Psoas muscle (tissue), 8 donors: ENCODE results near the gene ZNF565. TPM values are rescaled to one million over a fixed set of nuclear protein-coding genes. Genes with fewer than 3 reads are reported as not detected.
"Not testable (repeated sequence)": the region's sequence is repeated elsewhere in the genome, so short reads cannot be mapped to it uniquely, and the experiment has no call there.

Source experiments
- ATAC-seq, 4 donors: fragments of 200-7000 bp; cut with Tn5 transposase; one replicate each; pipeline ENCODE4 v1.9.1; 2020; ENCODE audit warnings: moderate library complexity in 3 of 4, mild to moderate bottlenecking in 2 of 4
- DNase-seq, 2 donors: peaks; one replicate each; pipeline ENCODE4 v3.0.0-alpha.2; 2020
- H3K27ac ChIP-seq: fragments of 200-600 bp; one replicate; pipeline ENCODE4 v1.8.0; 2022
- H3K27me3 ChIP-seq, 3 donors: fragments of 200-600 bp in 1 of 3; one replicate each; pipeline versions ENCODE4 v1.6.1 to v1.8.0; 2013 to 2022; ENCODE audit warnings: low read length in 2 of 3, mild to moderate bottlenecking in 2 of 3, moderate library complexity in 1 of 3; ENCODE audit not compliant: insufficient read depth in 3 of 3
- H3K36me3 ChIP-seq, 2 donors: fragments of 200-600 bp in 1 of 2; one replicate each; pipeline versions ENCODE4 v1.6.1 to v1.8.0; 2013 to 2022; ENCODE audit warnings: low read depth in 1 of 2, mild to moderate bottlenecking in 1 of 2, moderate library complexity in 1 of 2; ENCODE audit not compliant: insufficient read depth in 1 of 2
- H3K4me1 ChIP-seq: fragments of 200-600 bp; one replicate; pipeline ENCODE4 v1.8.0; 2022
- H3K4me3 ChIP-seq: fragments of 200-600 bp; one replicate; pipeline ENCODE4 v1.8.0; 2022; ENCODE audit warnings: mild to moderate bottlenecking
- H3K9me3 ChIP-seq: fragments of 200-600 bp; one replicate; pipeline ENCODE4 v1.8.0; 2022
- whole genome bisulfite sequencing, 3 donors: extraction: QIAGEN DNeasy Blood & Tissue Kit; methylation state at CpG; one replicate each; pipeline versions ENCODE4 v1.1.6 to v1.1.7; 2013; 5-methylcytosine and 5-hydroxymethylcytosine counted together
- intact Hi-C, 2 donors: fragments of 100-400 bp; cut with DNase I; formaldehyde crosslinking; loops; one replicate each; pipeline versions ENCODE4 v1.11.0 to v1.14.2; 2022
- polyA plus RNA-seq, 3 donors: library from polyadenylated mRNA; stranded (reverse); fragments of 200-250 nt; gene quantifications; one replicate each; pipeline ENCODE4 v1.2.3, GENCODE V29; 2013
- total RNA-seq, 4 donors: library from RNA; stranded (reverse); fragmentation: NEBNext Ultra II Directional in 2 of 4; extraction: Animal tissue kit (Norgen Biotek cat#: 25700) in 2 of 4; gene quantifications; one replicate each; pipeline versions ENCODE4 v1.2.1 to v1.2.4, GENCODE V29; 2021 to 2023
- TF ChIP-seq, protein P1 (sequence below): fragments of 200-600 bp; IDR thresholded peaks from one replicate; pipeline ENCODE4 v1.8.0; 2022; ENCODE audit warnings: antibody characterized with exemption
- donor health status: healthy with polysubstance abuse.
- donor health status: DM: no; HTN: no; CAD: no; lungs with moderate emphysema.
- donor health status: Bipolar disorder and iron deficiency.
- donor health status: healthy.
- donor health status: DM: yes; HTN: yes; CAD: no.
- donor health status: DM: no; HTN: no; CAD: no.
- donor health status: DM: no; HTN: no; CAD: no.
- donor health status: DM: yes; HTN: yes; CAD: no.

ZNF565 gene
- total and polyA plus RNA-seq, 7 donors = 2.5 to 6.0 (median 3.6) TPM

DNA sequence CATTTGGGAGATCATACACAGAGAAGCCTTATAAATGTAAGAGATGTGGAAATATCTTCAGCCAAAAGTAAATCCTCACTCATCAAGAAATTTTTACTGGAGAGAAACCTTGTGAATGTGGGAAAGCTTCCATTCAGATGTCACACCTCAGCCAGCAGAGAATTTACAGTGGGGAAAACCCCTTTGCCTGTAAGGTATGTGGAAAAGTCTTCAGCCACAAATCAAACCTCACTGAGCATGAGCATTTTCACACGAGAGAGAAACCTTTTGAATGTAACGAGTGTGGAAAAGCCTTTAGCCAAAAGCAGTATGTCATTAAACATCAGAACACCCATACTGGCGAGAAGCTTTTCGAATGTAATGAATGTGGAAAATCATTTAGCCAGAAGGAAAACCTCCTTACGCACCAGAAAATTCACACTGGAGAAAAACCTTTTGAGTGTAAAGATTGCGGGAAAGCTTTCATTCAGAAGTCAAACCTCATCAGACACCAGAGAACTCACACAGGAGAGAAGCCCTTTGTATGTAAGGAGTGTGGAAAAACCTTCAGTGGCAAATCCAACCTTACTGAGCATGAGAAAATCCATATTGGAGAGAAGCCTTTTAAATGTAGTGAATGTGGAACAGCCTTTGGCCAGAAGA lies 22.0 kb upstream of the ZNF565 start:
- TF ChIP-seq, protein P1, sequence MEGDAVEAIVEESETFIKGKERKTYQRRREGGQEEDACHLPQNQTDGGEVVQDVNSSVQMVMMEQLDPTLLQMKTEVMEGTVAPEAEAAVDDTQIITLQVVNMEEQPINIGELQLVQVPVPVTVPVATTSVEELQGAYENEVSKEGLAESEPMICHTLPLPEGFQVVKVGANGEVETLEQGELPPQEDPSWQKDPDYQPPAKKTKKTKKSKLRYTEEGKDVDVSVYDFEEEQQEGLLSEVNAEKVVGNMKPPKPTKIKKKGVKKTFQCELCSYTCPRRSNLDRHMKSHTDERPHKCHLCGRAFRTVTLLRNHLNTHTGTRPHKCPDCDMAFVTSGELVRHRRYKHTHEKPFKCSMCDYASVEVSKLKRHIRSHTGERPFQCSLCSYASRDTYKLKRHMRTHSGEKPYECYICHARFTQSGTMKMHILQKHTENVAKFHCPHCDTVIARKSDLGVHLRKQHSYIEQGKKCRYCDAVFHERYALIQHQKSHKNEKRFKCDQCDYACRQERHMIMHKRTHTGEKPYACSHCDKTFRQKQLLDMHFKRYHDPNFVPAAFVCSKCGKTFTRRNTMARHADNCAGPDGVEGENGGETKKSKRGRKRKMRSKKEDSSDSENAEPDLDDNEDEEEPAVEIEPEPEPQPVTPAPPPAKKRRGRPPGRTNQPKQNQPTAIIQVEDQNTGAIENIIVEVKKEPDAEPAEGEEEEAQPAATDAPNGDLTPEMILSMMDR = no peak
- Histone ChIP-seq H3K27me3 (no peaks in the 10 kb centered on the region), H3K9me3 (peaks cover 26% of the 10 kb centered on the region), H3K4me1 (no peaks in the 10 kb centered on the region), H3K4me3 (no peak overlapping the region), H3K36me3 (peaks cover 37 to 85% of the 10 kb centered on the region in 2 donors), H3K27ac (no peak overlapping the region)
- intact Hi-C loops = no loop called here
- 95% methylated on average over 6 of the region's 6 CpGs for WGBS, 3 donors
- DNase-seq (no peak), ATAC-seq (no peak)

DNA sequence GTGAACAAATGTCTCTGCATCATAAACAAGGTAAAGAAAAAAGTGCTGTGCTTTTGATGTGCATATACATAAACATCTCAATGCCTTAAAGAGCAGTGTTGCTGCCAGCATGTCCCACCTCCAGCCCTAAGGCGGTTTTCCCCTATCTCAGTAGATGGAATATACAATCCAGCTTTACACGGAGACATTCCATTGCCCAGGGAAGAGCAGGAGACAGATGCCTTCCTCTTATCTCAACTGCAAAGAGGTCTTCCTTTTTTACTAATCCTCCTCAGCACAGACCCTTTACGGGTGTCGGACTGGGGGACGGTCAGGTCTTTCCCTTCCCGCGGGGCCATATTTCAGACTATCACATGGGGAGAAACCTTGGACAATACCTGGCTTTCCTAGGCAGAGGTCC lies 19.2 kb upstream of the ZNF565 start:
- H3K27ac ChIP-seq, intact Hi-C loops, H3K27me3 ChIP-seq, H3K4me3 ChIP-seq, DNase-seq, ATAC-seq, H3K4me1 ChIP-seq: not testable (repeated sequence)
- 74 to 87% (median 87%) methylated on average over 7 of the region's 7 CpGs for WGBS, 3 donors
- Histone ChIP-seq H3K9me3 (peaks cover 26% of the 10 kb centered on the region), H3K36me3 (peaks cover 42 to 100% of the 10 kb centered on the region in 2 donors)

DNA sequence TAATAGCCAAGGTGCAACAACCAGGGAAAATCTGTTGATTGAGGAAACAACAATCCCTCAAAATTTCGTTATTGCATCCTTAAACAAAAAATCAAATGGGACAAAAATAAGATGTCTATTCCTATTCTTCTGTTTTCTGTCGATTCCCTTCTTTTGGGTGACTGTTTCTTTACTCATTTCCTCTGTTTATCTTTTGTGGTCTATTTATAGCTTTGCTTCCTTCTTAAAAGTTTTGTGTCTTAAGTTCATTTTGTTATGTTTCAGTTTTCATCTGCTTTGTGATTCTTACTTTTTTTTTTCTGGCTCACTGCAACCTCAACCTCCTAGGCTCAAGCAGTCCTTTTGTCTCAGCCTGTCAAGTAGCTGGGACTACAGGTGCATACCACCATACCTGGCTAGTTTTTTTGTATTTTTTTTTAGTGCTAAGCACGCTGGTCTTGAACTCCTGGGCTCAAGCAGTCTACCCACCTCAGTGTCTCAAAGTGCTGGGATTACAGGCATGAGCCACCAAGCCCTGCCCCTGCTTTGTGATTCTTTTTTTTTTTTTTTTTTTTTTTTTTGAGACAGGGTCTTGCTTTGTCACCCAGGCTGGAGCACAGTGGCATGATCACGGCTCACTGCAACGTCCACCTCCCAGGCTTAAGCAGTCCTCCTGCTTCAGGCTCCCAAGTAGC lies 10.9 kb upstream of the ZNF565 start:
- Histone ChIP-seq H3K27ac (no peak overlapping the region), H3K4me1 (peaks cover 11% of the 10 kb centered on the region), H3K27me3 (no peaks in the 10 kb centered on the region), H3K9me3 (no peaks in the 10 kb centered on the region), H3K36me3 (peaks cover 18 to 96% of the 10 kb centered on the region in 2 donors), H3K4me3 (no peak overlapping the region)
- ATAC-seq = no peak
- no peak for DNase-seq
- WGBS, 3 donors = 57 to 60% (median 58%) methylated on average over 5 of the region's 5 CpGs
- intact Hi-C loops = no loop called here
- TF ChIP-seq, protein P1 = no peak

DNA sequence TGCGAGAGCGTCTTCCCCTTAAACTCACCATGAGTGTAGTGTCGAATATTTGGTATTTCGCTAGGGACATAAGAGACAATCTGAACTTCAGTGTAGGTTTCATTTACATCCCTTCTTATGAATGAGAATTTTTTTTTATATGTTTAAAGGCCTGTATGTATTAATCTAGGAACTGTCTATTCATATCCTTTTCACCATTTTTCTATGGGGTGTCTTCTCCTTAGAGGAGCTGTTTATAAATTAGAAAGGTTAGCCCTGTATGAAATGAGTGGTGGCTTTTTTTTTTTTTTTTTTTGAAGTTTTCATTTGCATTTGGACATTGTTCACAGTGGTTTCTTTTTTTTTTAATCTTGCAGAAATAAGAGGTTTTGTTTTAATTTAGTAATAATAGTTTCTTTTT lies 8.0 kb upstream of the ZNF565 start:
- H3K4me1 ChIP-seq = peaks cover 26% of the 10 kb centered on the region
- no peak for DNase-seq
- peaks cover 9 to 93% of the 10 kb centered on the region in 2 donors for H3K36me3 ChIP-seq

DNA sequence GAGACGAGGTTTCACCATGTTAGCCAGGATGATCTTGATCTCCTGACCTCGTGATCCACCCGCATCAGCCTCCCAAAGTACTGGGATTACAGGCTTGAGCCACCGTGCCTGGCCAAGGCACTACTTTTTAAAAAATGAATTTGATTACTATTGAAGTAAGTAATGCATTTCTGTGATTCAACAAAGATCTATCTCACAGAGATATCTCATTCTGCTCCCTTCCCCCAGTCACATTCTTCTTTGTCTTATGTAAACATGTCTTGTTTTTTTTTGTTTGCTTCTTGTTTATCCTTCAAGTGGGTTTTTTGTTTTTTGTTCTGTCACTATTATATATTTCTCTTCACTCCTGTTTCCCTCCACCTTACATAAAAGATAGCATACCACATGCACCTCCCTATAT lies 7.0 kb upstream of the ZNF565 start:
- Histone ChIP-seq H3K4me1 (peaks cover 31% of the 10 kb centered on the region), H3K36me3 (peaks cover 9 to 82% of the 10 kb centered on the region in 2 donors)

More for the DNA sequence above, 8.0 kb upstream of the ZNF565 start:
- ATAC-seq = no peak
- H3K27ac ChIP-seq = no peak overlapping the region
- no peaks in the 10 kb centered on the region for H3K9me3 ChIP-seq
- intact Hi-C loops = no loop called here
- no peak overlapping the region for H3K4me3 ChIP-seq
- TF ChIP-seq, protein P1 = no peak
- WGBS, 3 donors = 95 to 98% (median 96%) methylated on average over 4 of the region's 4 CpGs
- H3K27me3 ChIP-seq = no peaks in the 10 kb centered on the region

More for the DNA sequence above, 7.0 kb upstream of the ZNF565 start:
- Histone ChIP-seq H3K4me3 (no peak overlapping the region), H3K9me3 (no peaks in the 10 kb centered on the region), H3K27me3 (no peaks in the 10 kb centered on the region), H3K27ac (no peak overlapping the region)
- TF ChIP-seq, protein P1 = no peak
- whole genome bisulfite sequencing, 3 donors = 83 to 93% (median 91%) methylated on average over 4 of the region's 4 CpGs
- no peak for ATAC-seq
- DNase-seq = no peak
- intact Hi-C loops = no loop called here
